Right lobe of liver (tissue), 4 donors: ENCODE measurements around the gene CLIP2.

Experiments used
- CTCF ChIP-seq, 4 donors: fragments of 200-600 bp in 3 of 4; fragments of 450-650 bp in 1 of 4; IDR thresholded peaks; one replicate each; pipeline versions ENCODE4 v1.5.1 to v1.8.0; 2016 to 2022; ENCODE audit warnings: antibody characterized with exemption in 4 of 4, mild to moderate bottlenecking in 2 of 4
- POLR2A ChIP-seq: fragments of 450-650 bp; IDR thresholded peaks from one replicate; pipeline ENCODE4 v1.6.1; 2017; ENCODE audit warnings: antibody characterized with exemption, mild to moderate bottlenecking
- donor health status: DM: no; HTN: no; CAD: no.
- donor health status: DM: no; HTN: no; CAD: no.
- donor health status: DM: no; HTN: yes; CAD: no.

DNA sequence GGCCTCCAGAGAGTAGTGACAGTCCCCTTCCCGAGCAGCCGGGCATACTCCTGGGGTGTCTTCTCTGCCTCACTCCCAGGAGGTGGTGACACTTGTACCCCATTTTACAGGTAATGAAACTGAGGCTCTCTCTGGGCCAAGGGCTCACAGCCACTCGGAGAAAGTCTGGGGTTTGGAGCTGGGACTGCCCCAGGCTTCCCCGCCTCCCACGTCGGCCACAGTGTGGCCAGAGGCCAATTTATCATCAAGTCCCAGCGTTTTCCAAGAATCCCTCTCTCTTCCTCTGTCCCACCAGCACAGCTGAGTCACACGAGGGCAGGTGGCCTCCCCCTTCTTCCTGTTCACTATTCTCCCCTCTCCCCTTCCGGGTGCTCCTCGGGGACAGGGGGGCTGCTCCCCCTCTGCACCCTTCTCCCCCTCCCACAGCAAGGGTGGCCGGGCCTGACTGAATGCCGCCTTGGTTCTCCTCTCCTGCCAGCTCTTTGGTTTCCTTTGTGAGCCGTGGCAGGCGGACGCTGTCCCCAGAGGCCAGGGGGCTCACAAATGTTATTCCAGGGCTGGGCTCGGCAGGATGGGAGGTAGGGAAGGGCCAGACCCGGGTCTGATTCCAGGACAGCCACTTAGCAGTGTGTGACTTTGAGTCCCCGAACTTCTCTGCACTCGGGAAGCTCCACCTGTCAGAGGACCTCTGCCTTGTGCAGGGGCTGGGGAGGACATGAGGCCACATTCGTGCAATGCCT, 17.7 kb downstream of the CLIP2 start:
- TF ChIP-seq CTCF (IDR thresholded peaks at IDR 0.05) (no peak), POLR2A (no peak)
